ENCODE data around the gene TBC1D22A.

DNA sequence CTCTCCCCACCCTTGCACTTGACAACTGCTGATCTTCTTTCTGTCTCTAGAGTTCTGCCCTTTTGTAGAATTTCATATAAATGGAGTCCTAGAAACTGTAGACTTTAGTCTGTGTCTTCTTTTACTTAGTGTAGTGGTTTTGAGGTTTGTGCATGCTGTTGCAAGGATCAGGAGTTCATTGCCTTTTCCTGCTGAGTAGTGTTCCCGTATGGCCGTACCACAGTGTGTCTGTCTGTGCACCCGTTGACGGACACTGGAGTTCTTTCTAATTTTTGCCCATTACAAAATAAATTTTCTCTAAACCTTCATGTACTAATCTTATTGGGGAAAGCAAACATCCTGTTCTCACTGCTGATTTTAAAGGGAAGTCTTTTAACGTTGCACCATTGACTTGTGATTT lies 138.1 kb downstream of the TBC1D22A start:
- TF ChIP-seq, protein P1, sequence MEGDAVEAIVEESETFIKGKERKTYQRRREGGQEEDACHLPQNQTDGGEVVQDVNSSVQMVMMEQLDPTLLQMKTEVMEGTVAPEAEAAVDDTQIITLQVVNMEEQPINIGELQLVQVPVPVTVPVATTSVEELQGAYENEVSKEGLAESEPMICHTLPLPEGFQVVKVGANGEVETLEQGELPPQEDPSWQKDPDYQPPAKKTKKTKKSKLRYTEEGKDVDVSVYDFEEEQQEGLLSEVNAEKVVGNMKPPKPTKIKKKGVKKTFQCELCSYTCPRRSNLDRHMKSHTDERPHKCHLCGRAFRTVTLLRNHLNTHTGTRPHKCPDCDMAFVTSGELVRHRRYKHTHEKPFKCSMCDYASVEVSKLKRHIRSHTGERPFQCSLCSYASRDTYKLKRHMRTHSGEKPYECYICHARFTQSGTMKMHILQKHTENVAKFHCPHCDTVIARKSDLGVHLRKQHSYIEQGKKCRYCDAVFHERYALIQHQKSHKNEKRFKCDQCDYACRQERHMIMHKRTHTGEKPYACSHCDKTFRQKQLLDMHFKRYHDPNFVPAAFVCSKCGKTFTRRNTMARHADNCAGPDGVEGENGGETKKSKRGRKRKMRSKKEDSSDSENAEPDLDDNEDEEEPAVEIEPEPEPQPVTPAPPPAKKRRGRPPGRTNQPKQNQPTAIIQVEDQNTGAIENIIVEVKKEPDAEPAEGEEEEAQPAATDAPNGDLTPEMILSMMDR (conservative IDR thresholded peaks at IDR 0.05; ENCODE audit: low read depth in 2 of 2): no peak
- TF ChIP-seq STAT1 (IDR thresholded peaks at IDR 0.05; ENCODE audit: unreplicated experiment) (no peak), EZH2 (IDR thresholded peaks at IDR 0.05; ENCODE audit: low read depth, unreplicated experiment) (no peak), POLR2AphosphoS5 (IDR thresholded peaks at IDR 0.05; ENCODE audit: low read depth) (no peak), JUNB (IDR thresholded peaks at IDR 0.05; ENCODE audit: unreplicated experiment) (no peak), NANOG (IDR thresholded peaks at IDR 0.05; ENCODE audit: borderline replicate concordance) (no peak), CREB1 (CRISPR knock-in tag; IDR thresholded peaks at IDR 0.05; ENCODE audit: low read depth) (no peak), EZH2phosphoT487 (IDR thresholded peaks at IDR 0.05; ENCODE audit: unreplicated experiment) (no peak), ZNF331 (CRISPR knock-in tag; IDR thresholded peaks at IDR 0.05; ENCODE audit: low read depth) (no peak)
- TF ChIP-seq, protein P2, sequence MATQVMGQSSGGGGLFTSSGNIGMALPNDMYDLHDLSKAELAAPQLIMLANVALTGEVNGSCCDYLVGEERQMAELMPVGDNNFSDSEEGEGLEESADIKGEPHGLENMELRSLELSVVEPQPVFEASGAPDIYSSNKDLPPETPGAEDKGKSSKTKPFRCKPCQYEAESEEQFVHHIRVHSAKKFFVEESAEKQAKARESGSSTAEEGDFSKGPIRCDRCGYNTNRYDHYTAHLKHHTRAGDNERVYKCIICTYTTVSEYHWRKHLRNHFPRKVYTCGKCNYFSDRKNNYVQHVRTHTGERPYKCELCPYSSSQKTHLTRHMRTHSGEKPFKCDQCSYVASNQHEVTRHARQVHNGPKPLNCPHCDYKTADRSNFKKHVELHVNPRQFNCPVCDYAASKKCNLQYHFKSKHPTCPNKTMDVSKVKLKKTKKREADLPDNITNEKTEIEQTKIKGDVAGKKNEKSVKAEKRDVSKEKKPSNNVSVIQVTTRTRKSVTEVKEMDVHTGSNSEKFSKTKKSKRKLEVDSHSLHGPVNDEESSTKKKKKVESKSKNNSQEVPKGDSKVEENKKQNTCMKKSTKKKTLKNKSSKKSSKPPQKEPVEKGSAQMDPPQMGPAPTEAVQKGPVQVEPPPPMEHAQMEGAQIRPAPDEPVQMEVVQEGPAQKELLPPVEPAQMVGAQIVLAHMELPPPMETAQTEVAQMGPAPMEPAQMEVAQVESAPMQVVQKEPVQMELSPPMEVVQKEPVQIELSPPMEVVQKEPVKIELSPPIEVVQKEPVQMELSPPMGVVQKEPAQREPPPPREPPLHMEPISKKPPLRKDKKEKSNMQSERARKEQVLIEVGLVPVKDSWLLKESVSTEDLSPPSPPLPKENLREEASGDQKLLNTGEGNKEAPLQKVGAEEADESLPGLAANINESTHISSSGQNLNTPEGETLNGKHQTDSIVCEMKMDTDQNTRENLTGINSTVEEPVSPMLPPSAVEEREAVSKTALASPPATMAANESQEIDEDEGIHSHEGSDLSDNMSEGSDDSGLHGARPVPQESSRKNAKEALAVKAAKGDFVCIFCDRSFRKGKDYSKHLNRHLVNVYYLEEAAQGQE (IDR thresholded peaks at IDR 0.05; ENCODE audit: unreplicated experiment): no peak
- TF ChIP-seq, protein P3, sequence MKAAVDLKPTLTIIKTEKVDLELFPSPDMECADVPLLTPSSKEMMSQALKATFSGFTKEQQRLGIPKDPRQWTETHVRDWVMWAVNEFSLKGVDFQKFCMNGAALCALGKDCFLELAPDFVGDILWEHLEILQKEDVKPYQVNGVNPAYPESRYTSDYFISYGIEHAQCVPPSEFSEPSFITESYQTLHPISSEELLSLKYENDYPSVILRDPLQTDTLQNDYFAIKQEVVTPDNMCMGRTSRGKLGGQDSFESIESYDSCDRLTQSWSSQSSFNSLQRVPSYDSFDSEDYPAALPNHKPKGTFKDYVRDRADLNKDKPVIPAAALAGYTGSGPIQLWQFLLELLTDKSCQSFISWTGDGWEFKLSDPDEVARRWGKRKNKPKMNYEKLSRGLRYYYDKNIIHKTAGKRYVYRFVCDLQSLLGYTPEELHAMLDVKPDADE (IDR thresholded peaks at IDR 0.05): no peak
- TF ChIP-seq, protein P4, sequence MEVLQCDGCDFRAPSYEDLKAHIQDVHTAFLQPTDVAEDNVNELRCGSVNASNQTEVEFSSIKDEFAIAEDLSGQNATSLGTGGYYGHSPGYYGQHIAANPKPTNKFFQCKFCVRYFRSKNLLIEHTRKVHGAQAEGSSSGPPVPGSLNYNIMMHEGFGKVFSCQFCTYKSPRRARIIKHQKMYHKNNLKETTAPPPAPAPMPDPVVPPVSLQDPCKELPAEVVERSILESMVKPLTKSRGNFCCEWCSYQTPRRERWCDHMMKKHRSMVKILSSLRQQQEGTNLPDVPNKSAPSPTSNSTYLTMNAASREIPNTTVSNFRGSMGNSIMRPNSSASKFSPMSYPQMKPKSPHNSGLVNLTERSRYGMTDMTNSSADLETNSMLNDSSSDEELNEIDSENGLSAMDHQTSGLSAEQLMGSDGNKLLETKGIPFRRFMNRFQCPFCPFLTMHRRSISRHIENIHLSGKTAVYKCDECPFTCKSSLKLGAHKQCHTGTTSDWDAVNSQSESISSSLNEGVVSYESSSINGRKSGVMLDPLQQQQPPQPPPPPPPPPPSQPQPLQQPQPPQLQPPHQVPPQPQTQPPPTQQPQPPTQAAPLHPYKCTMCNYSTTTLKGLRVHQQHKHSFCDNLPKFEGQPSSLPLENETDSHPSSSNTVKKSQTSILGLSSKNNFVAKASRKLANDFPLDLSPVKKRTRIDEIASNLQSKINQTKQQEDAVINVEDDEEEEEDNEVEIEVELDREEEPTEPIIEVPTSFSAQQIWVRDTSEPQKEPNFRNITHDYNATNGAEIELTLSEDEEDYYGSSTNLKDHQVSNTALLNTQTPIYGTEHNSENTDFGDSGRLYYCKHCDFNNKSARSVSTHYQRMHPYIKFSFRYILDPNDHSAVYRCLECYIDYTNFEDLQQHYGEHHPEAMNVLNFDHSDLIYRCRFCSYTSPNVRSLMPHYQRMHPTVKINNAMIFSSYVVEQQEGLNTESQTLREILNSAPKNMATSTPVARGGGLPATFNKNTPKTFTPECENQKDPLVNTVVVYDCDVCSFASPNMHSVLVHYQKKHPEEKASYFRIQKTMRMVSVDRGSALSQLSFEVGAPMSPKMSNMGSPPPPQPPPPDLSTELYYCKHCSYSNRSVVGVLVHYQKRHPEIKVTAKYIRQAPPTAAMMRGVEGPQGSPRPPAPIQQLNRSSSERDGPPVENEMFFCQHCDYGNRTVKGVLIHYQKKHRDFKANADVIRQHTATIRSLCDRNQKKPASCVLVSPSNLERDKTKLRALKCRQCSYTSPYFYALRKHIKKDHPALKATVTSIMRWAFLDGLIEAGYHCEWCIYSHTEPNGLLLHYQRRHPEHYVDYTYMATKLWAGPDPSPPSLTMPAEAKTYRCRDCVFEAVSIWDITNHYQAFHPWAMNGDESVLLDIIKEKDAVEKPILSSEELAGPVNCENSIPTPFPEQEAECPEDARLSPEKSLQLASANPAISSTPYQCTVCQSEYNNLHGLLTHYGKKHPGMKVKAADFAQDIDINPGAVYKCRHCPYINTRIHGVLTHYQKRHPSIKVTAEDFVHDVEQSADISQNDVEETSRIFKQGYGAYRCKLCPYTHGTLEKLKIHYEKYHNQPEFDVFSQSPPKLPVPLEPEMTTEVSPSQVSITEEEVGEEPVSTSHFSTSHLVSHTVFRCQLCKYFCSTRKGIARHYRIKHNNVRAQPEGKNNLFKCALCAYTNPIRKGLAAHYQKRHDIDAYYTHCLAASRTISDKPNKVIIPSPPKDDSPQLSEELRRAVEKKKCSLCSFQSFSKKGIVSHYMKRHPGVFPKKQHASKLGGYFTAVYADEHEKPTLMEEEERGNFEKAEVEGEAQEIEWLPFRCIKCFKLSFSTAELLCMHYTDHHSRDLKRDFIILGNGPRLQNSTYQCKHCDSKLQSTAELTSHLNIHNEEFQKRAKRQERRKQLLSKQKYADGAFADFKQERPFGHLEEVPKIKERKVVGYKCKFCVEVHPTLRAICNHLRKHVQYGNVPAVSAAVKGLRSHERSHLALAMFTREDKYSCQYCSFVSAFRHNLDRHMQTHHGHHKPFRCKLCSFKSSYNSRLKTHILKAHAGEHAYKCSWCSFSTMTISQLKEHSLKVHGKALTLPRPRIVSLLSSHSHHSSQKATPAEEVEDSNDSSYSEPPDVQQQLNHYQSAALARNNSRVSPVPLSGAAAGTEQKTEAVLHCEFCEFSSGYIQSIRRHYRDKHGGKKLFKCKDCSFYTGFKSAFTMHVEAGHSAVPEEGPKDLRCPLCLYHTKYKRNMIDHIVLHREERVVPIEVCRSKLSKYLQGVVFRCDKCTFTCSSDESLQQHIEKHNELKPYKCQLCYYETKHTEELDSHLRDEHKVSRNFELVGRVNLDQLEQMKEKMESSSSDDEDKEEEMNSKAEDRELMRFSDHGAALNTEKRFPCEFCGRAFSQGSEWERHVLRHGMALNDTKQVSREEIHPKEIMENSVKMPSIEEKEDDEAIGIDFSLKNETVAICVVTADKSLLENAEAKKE (CRISPR knock-in tag; IDR thresholded peaks at IDR 0.05): no peak
